ENCODE measurements around the gene CNFN.

CNFN gene

GRCh38 chr19:42366673-42367072, 23.4 kb downstream of the CNFN start:
- no peak for TF ChIP-seq BACH2 (CRISPR knock-in tag; IDR thresholded peaks at IDR 0.05; ENCODE audit: borderline replicate concordance)
- TF ChIP-seq ZNF70 (CRISPR knock-in tag; IDR thresholded peaks at IDR 0.05) = no peak
- no peak for TF ChIP-seq PATZ1 (CRISPR knock-in tag; IDR thresholded peaks at IDR 0.05; ENCODE audit: borderline replicate concordance)
- no peak for TF ChIP-seq POU6F1 (CRISPR knock-in tag; IDR thresholded peaks at IDR 0.05; ENCODE audit: borderline replicate concordance, low read depth)
- no peak for TF ChIP-seq ZC3H10 (CRISPR knock-in tag; IDR thresholded peaks at IDR 0.05)
- TF ChIP-seq TSHZ2 (CRISPR knock-in tag; IDR thresholded peaks at IDR 0.05) = no peak
- no peak for TF ChIP-seq TCF4 (CRISPR knock-in tag; IDR thresholded peaks at IDR 0.05; ENCODE audit: borderline replicate concordance)
- TF ChIP-seq ZNF565 (CRISPR knock-in tag; conservative IDR thresholded peaks at IDR 0.05; ENCODE audit: low read depth) = no peak
- no peak for TF ChIP-seq ZFP3 (CRISPR knock-in tag; IDR thresholded peaks at IDR 0.05)
- TF ChIP-seq TOX (CRISPR knock-in tag; IDR thresholded peaks at IDR 0.05; ENCODE audit: borderline replicate concordance) = no peak
- no peak for TF ChIP-seq CSDC2 (CRISPR knock-in tag; IDR thresholded peaks at IDR 0.05)
- no peak for TF ChIP-seq PPARA (CRISPR knock-in tag; IDR thresholded peaks at IDR 0.05; ENCODE audit: borderline replicate concordance)
- TF ChIP-seq CSRNP3 (CRISPR knock-in tag; IDR thresholded peaks at IDR 0.05) = no peak
- TF ChIP-seq CREB5 (CRISPR knock-in tag; IDR thresholded peaks at IDR 0.05; ENCODE audit: low read depth) = no peak
- no peak for ATAC-seq

GRCh38 chr19:42363614-42364346, 26.3 kb downstream of the CNFN start:
- no peak for ATAC-seq
- no peak for TF ChIP-seq CSRNP3 (CRISPR knock-in tag; IDR thresholded peaks at IDR 0.05)
- TF ChIP-seq ZC3H10 (CRISPR knock-in tag; IDR thresholded peaks at IDR 0.05) = no peak
- no peak for TF ChIP-seq ESRRG (CRISPR knock-in tag; IDR thresholded peaks at IDR 0.05)
- TF ChIP-seq SNAI2 (CRISPR knock-in tag; IDR thresholded peaks at IDR 0.05) = no peak
- no peak for TF ChIP-seq TSHZ2 (CRISPR knock-in tag; IDR thresholded peaks at IDR 0.05)
- TF ChIP-seq BACH2 (CRISPR knock-in tag; IDR thresholded peaks at IDR 0.05; ENCODE audit: borderline replicate concordance) = no peak
- no peak for TF ChIP-seq ISL1 (CRISPR knock-in tag; IDR thresholded peaks at IDR 0.05)
- no peak for TF ChIP-seq TOX (CRISPR knock-in tag; IDR thresholded peaks at IDR 0.05; ENCODE audit: borderline replicate concordance)
- no peak for TF ChIP-seq TCF4 (CRISPR knock-in tag; IDR thresholded peaks at IDR 0.05; ENCODE audit: borderline replicate concordance)
- TF ChIP-seq CSDC2 (CRISPR knock-in tag; IDR thresholded peaks at IDR 0.05) = no peak
- TF ChIP-seq ZNF565 (CRISPR knock-in tag; conservative IDR thresholded peaks at IDR 0.05; ENCODE audit: low read depth) = no peak
